Measurements from ENCODE around the gene UBASH3B.

The UBASH3B gene

GRCh38 chr11:122758974-122759373 lies 103.5 kb downstream of the UBASH3B start:
- no peak for DNase-seq

GRCh38 chr11:122763108-122763507 lies 107.6 kb downstream of the UBASH3B start:
- no peak for DNase-seq

- DNase-seq: no peak
Observed at GRCh38 chr11:122764371-122765090, 109.0 kb downstream of the UBASH3B start.

- DNase-seq: no peak
Observed at GRCh38 chr11:122765487-122766131, 110.1 kb downstream of the UBASH3B start.

- no peak for DNase-seq
Observed at GRCh38 chr11:122769126-122769780, 113.7 kb downstream of the UBASH3B start.

GRCh38 chr11:122772945-122773344 lies 117.4 kb downstream of the UBASH3B start:
- no peak for DNase-seq

- DNase-seq: no peak
Observed at GRCh38 chr11:122773781-122774266, 118.3 kb downstream of the UBASH3B start.

- DNase-seq: no peak
Observed at GRCh38 chr11:122775675-122776271, 120.3 kb downstream of the UBASH3B start.

GRCh38 chr11:122776546-122776945 lies 121.0 kb downstream of the UBASH3B start:
- no peak for DNase-seq

GRCh38 chr11:122777343-122777742 lies 121.8 kb downstream of the UBASH3B start:
- no peak for DNase-seq

- no peak for DNase-seq
Observed at GRCh38 chr11:122778148-122778547, 122.6 kb downstream of the UBASH3B start.

GRCh38 chr11:122779047-122779629 lies 123.6 kb downstream of the UBASH3B start:
- no peak for DNase-seq

- DNase-seq: no peak
Observed at GRCh38 chr11:122780296-122780949, 124.9 kb downstream of the UBASH3B start.

GRCh38 chr11:122781378-122782195 lies 126.1 kb downstream of the UBASH3B start:
- peak; percentile 75 for DNase-seq

GRCh38 chr11:122782222-122782621 lies 126.7 kb downstream of the UBASH3B start:
- DNase-seq: no peak

GRCh38 chr11:122784325-122784955 lies 128.9 kb downstream of the UBASH3B start:
- DNase-seq: no peak

- no peak for DNase-seq
Observed at GRCh38 chr11:122785031-122785541, 129.6 kb downstream of the UBASH3B start.

GRCh38 chr11:122786896-122787295 lies 131.4 kb downstream of the UBASH3B start:
- no peak for DNase-seq

- DNase-seq: no peak
Observed at GRCh38 chr11:122788781-122789535, 133.4 kb downstream of the UBASH3B start.

GRCh38 chr11:122789907-122790306 lies 134.4 kb downstream of the UBASH3B start:
- no peak for DNase-seq
